Cardiac muscle cell (in vitro differentiated cells and primary cell): ENCODE data around the gene TCEAL8. TPM values are rescaled to one million over a fixed set of nuclear protein-coding genes. Genes with fewer than 3 reads are reported as not detected.

Experiments
- DNase-seq, 2 donors: peaks; one replicate each; pipeline versions ENCODE4 v3.0.0 to v3.0.0-alpha.2; 2010 to 2017; ENCODE audit warnings: low read depth in 1 of 2, low spot score in 1 of 2
- H3K27ac ChIP-seq: fragments of 200-600 bp; sonication (generic); 2 replicates; pipeline ENCODE4 v1.5.1; 2016
- H3K27me3 ChIP-seq: fragments of 200-600 bp; sonication (generic); 2 replicates; pipeline ENCODE4 v1.6.0; 2016; ENCODE audit warnings: control low read depth
- H3K36me3 ChIP-seq: fragments of 200-600 bp; sonication (generic); 2 replicates; pipeline ENCODE4 v1.5.1; 2016; ENCODE audit warnings: control low read depth
- H3K4me1 ChIP-seq: fragments of 200-600 bp; sonication (generic); 2 replicates; pipeline ENCODE4 v1.8.1; 2017; ENCODE audit warnings: low read depth, mild to moderate bottlenecking, mixed run types
- H3K4me3 ChIP-seq: fragments of 200-600 bp; sonication (generic); 2 replicates; pipeline ENCODE4 v1.5.1; 2016; ENCODE audit warnings: mild to moderate bottlenecking
- H3K9me3 ChIP-seq: fragments of 200-600 bp; sonication (generic); 2 replicates; pipeline ENCODE4 v1.5.1; 2017; ENCODE audit warnings: low read depth, mild to moderate bottlenecking, control low read depth
- CTCF ChIP-seq: IDR thresholded peaks from 2 replicates; pipeline ENCODE4 v1.5.1; 2012; ENCODE audit warnings: low read depth, mild to moderate bottlenecking, low read length
- polyA plus RNA-seq: library from polyadenylated mRNA; unstranded; fragments of >200 nt; fragmentation: Nextera tagmentation; extraction: Ambion mirVana; gene quantifications from 2 replicates; pipeline ENCODE4 v1.2.1, GENCODE V29; 2016
- total RNA-seq: library from RNA; depleted of rRNA; stranded (reverse); fragments of >200 nt; gene quantifications from 2 replicates; pipeline ENCODE4 v1.2.3, GENCODE V29; 2016

TCEAL8 gene
- total and polyA plus RNA-seq, 2 experiments from 2014 or later = 212 to 379 TPM

DNA sequence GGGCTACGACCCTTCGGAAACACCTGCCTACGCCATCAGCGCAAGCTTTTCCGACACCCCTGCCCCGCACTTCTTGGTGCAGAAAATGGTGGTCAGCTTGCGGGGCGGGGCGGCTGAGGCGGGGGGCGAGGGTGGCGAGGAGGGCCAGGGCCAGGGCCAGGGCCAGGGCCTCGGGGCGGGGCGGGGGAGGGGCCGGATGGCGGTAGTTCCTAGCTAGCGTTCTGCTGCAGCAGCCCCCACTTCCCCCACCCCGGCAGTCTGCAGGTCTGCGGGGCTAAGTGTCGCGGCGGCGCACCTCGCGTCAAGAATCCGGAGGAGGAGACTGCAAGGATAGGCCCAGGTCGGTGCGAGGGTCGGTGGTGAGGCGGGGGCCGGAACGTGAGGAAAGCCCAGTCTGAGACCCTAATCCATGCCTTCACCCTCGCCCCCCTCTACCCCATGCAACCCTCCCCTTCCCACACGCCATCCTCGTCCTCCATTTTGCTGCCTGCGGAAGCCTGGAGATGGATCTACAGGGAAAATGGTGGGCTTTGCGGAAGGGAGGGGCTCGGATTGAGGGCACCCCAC is 39.4 kb downstream of the TCEAL8 start:
- peak overlapping the region; percentile 99 for H3K4me3 ChIP-seq
- H3K4me1 ChIP-seq = peaks cover 12% of the 10 kb centered on the region
- peak; percentile 9 to 59 for DNase-seq
- H3K9me3 ChIP-seq = no peaks in the 10 kb centered on the region
- H3K27ac ChIP-seq = peak overlapping the region; percentile 99
- TF ChIP-seq CTCF = no peak
- H3K27me3 ChIP-seq = no peaks in the 10 kb centered on the region
- no peaks in the 10 kb centered on the region for H3K36me3 ChIP-seq

- peaks cover 12% of the 10 kb centered on the region for H3K4me1 ChIP-seq
- TF ChIP-seq CTCF = no peak
- DNase-seq = peak; percentile 77 to 95
- H3K4me3 ChIP-seq = peak within 1 kb of the TSS; percentile 99
- H3K9me3 ChIP-seq = no peaks in the 10 kb centered on the region
- no peaks in the 10 kb centered on the region for H3K36me3 ChIP-seq
- H3K27me3 ChIP-seq = no peaks in the 10 kb centered on the region
- peak within 1 kb of the TSS; percentile 99 for H3K27ac ChIP-seq
Measured at GRCh38 chrX:103214870-103215424, 40.0 kb downstream of the TCEAL8 start, which contains the start of gene BEX4. Gene BEX4 (plus strand): TSS chrX:103215108. CDS start chrX:103216154, 1,046 bp downstream.

DNA sequence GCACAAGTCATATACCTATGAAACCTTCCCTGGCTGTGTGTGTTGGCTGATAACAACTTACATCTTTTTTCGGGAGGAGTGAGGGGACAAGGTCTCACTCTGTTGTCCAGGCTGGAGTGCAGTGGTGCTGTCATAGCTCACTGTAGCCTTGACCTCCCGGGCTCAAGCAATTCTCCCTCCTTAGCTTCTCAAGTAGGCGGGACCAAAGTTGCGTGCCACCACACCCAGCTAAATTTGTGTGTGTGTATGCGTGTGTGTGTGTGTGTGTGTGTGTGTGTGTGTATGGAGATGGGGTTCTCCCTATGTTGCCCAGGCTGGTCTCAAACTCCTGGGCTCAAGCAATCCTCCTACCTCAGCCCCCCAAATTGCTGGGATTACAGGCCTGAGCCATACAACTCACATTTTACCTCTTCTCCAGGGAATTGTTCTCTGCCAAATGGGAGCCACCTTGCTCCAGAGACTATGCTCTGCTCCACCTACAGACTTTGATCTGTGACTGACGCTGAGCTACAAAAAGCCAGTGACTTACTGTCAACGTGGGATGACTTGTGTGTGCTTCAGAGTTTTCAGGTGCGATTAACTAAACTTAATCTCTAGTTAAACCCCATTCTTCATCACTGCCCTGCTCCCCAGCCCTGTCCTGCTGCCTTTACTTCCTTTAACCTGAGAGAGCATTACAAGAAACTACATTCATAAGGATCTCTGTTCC is 42.1 kb downstream of the TCEAL8 start:
- Histone ChIP-seq H3K27me3 (no peaks in the 10 kb centered on the region), H3K9me3 (no peaks in the 10 kb centered on the region), H3K4me3 (no peak overlapping the region), H3K27ac (no peak overlapping the region), H3K36me3 (no peaks in the 10 kb centered on the region), H3K4me1 (peaks cover 7% of the 10 kb centered on the region)
- no peak for DNase-seq
- TF ChIP-seq CTCF = no peak

DNA sequence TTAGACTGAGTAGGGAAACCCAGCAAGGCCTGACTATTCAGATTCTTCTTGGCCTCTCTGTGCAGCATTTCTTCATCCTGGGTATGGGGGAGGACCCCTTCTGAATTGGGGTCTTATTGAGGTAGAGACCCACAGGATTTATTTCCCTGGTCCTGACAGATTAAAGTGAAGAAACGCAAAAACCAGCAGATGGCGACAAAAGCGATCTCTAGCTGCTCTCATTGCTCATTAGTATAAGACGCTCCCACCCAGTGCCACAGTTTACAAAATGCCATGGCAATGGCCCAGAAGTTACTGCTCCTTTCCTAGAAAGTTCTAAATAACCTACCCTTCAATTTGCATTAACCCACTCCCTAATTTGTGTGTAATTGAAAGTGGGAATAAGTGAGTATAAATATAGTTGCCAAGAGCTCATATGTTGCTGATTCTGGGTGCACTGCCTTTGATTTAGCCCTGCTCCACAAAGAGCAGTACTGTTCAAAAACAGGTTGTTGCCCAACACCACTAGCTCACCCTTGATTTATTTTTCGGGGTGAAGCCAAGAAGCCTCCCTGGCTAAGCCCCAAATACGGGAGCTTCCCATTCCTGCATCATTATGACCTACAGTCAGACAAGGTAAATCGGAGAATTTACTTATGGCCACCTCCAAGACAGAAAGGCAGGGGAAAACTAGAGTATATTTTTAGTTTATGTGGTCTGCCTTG is 43.8 kb downstream of the TCEAL8 start:
- peak; percentile 62 to 82 for DNase-seq
- Histone ChIP-seq H3K27me3 (no peaks in the 10 kb centered on the region), H3K36me3 (no peaks in the 10 kb centered on the region), H3K4me3 (no peak overlapping the region), H3K4me1 (peaks cover 7% of the 10 kb centered on the region), H3K9me3 (no peaks in the 10 kb centered on the region), H3K27ac (no peak overlapping the region)
- TF ChIP-seq CTCF = peak; percentile 47

DNA sequence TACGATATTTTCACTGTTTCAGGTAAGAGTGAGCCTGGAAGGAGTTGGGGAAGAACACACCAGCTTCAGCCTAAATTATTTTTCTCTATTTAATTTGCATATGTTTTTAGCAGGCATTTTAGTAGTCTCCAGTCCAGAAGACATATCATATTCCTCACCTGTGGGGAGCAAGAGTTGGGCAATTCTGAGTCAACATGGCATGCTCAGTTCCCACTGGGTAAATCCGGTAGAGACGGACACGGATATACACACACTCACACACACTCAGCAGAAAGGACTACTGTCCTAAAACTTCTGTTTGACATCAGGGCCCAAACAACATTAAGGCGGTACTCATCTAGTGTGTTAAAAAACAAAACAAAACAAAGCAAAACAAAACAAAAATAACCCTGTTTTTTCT is 44.9 kb downstream of the TCEAL8 start:
- Histone ChIP-seq H3K9me3 (no peaks in the 10 kb centered on the region), H3K27me3 (no peaks in the 10 kb centered on the region), H3K4me3 (no peak overlapping the region), H3K36me3 (no peaks in the 10 kb centered on the region), H3K27ac (no peak overlapping the region), H3K4me1 (peaks cover 7% of the 10 kb centered on the region)
- TF ChIP-seq CTCF = no peak
- DNase-seq = no peak

Other genes starting within 250 kb of the TCEAL8 start
- 102 and 179 TPM in 2 replicates for gene BEX1, start 191.0 kb downstream of the TCEAL8 start, total RNA-seq
- 96.5 and 166 TPM in 2 replicates for gene BEX1, start 191.0 kb downstream of the TCEAL8 start, polyA plus RNA-seq
- gene NXF3, start 162.0 kb downstream of the TCEAL8 start, total RNA-seq = 0.27 and 0.46 TPM in 2 replicates
- gene NXF3, start 162.0 kb downstream of the TCEAL8 start, polyA plus RNA-seq = not detected in 2 replicates
- gene BEX4, start 40.0 kb downstream of the TCEAL8 start, total RNA-seq = 244 and 245 TPM in 2 replicates
- gene BEX4, start 40.0 kb downstream of the TCEAL8 start, polyA plus RNA-seq = 577 and 588 TPM in 2 replicates
- gene TCEAL5, start 21.6 kb upstream of the TCEAL8 start, total RNA-seq = 0.15 and 0.78 TPM in 2 replicates
- 1.3 TPM in 1 of 2 replicates, not detected in the other for gene TCEAL5, start 21.6 kb upstream of the TCEAL8 start, polyA plus RNA-seq
- 113 and 142 TPM in 2 replicates for gene BEX2, start 55.8 kb upstream of the TCEAL8 start, total RNA-seq
- 169 and 188 TPM in 2 replicates for gene BEX2, start 55.8 kb upstream of the TCEAL8 start, polyA plus RNA-seq
- 3.5 and 7.0 TPM in 2 replicates for gene TCEAL7, start 75.1 kb upstream of the TCEAL8 start, total RNA-seq
- gene TCEAL7, start 75.1 kb upstream of the TCEAL8 start, polyA plus RNA-seq = 7.9 and 9.0 TPM in 2 replicates
- 132 and 171 TPM in 2 replicates for gene TCEAL9, start 101.4 kb upstream of the TCEAL8 start, total RNA-seq
- 287 and 422 TPM in 2 replicates for gene TCEAL9, start 101.4 kb upstream of the TCEAL8 start, polyA plus RNA-seq
- gene BEX3, start 121.4 kb upstream of the TCEAL8 start, total RNA-seq = 1,498 and 1,502 TPM in 2 replicates
- 2,140 and 2,284 TPM in 2 replicates for gene BEX3, start 121.4 kb upstream of the TCEAL8 start, polyA plus RNA-seq